LoVo (cell line): ENCODE data around the gene SERTAD3.
"Not testable (repeated sequence)": the region's sequence is repeated elsewhere in the genome, so short reads cannot be mapped to it uniquely, and the experiment has no call there.

Experiments used
- DNase-seq: peaks from one replicate; pipeline ENCODE4 v3.0.0-alpha.2; 2016; ENCODE audit warnings: low spot score

SERTAD3 gene

GRCh38 chr19:40444000-40444824 lies at the start of gene SERTAD3:
TSS of gene SERTAD3 (minus strand) at chr19:40444335. CDS start at chr19:40442080, 2,255 bp downstream.
- peak; percentile 96 for DNase-seq

- DNase-seq, result no peak
Measured at GRCh38 chr19:40493778-40494177, 49.6 kb upstream of the SERTAD3 start.

DNA sequence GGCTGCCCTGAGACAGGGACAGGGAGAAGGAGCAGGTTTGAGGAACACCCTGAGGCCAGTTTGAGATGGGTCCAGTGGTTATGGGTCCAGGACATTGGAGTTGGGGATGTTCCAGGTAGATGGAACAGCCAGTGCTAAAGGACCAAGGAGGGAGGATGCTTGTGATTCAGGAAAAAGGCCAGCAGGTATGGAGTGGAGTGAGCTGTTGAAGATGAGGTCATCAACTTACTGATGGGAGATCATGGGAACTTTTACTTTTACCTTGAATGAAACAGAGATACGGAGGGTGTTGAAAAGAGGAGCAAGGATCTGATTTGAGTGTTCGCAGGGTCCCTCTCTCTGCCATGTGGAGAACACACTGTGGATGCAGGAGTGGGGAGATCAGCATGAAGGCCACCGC lies 48.1 kb upstream of the SERTAD3 start:
- no peak for DNase-seq

DNA sequence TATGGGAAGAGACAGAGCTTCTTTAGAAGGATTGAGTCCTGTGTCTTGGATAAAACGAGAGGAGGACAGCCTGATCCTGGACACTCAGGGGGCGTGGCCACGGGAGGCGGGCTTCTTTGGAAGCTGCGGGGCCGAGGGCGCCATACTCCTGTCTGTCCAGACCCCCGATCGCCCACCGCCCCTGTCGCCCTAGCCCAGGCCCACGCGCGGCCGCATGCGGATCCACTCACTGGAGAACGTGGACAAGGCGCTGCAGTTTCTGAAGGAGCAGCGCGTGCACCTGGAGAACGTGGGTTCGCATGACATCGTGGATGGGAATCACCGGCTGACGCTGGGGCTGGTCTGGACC lies 45.7 kb upstream of the SERTAD3 start:
- no peak for DNase-seq

DNA sequence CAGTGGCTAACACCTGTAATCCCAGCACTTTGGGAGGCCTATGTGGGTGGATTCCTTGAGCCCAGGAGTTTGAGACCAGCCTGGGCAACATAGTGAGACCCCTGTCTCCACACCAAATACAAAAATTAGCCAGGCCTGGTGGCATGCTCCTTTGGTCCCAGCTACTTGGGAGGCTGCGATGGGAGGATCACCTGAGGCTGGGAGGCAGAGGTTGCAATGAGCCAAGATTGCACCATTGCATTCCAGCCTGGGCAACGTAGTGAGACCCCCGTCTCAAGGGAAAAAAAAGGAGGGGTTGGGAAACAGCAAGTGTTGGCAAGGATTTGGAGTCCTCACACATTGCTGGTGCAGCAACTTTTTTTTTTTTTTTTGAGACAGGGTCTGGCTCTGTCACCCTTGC lies 41.9 kb upstream of the SERTAD3 start:
- DNase-seq, result no peak

DNA sequence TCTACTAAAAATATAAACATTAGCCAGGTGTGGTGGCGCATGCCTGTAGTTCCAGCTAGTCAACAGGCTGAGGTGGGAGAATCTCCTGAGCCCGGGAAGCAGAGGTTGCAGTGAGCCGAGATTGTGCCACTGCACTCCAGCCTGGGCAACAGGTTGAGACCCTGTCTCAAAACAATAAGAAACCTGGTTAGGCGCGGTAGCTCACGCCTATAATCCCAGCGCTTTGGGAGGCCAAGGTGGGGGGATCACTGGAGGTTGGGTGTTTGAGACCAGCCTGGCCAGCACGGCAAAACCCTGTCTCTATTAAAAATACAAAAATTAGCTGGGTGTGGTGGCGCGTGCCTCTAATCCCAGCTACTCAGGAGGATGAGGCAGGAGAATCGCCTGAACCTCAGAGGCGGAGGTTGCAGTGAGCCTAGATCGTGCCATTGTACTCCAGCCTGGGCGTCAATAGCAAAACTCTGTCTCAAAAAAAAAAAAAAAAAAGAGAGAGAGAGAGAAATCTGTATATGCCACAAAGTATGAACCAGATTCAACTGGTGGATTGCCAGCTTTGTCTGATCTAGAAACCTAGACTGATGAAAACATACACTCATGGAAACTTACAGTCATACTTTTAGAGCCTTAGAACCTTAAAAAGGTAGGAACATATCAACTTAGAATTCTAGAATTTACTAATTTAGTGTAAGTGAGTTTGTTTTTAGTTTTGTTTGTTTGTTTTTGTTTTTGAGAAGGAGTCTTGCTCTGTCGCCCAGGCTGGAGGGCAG lies 31.9 kb upstream of the SERTAD3 start:
- DNase-seq, result not testable (repeated sequence)

DNA sequence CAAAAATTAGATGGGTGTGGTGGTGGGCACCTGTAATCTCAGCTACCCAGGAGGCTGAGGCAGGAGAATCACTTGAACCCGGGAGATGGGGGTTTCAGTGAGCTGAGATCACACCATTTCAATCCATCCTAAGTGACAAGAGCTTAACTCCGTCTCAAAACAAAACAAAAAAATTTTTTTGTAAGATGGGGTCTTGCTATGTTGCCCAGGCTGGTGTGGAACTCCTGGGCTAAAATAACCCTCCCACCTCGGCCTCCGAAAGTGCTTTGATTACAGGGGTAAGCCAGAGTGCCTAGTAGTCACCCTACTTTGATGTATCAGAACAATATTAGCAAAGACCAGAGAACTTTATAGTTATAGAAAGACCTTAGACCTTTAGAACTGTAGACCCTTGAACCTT lies 30.6 kb upstream of the SERTAD3 start:
- DNase-seq, result no peak

DNA sequence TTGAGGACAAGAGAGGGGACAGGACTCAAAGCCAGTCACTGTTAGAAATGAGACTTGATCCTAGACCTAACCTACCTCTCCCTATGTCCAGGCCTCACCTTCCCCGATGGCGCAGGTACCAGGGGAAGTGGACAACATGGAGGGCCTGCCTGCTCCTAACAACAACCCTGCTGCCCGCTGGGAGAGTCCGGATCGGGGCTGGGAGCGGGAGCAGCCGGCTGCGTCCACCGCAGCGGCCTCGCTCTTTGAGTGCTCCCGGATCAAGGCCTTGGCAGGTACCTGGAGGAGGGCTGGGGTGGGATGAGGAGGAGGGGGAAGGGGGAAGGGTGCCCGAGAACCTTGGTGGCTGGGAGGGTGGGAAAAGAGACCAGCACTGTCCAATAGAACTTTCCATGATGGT lies 28.4 kb upstream of the SERTAD3 start:
- no peak for DNase-seq

DNA sequence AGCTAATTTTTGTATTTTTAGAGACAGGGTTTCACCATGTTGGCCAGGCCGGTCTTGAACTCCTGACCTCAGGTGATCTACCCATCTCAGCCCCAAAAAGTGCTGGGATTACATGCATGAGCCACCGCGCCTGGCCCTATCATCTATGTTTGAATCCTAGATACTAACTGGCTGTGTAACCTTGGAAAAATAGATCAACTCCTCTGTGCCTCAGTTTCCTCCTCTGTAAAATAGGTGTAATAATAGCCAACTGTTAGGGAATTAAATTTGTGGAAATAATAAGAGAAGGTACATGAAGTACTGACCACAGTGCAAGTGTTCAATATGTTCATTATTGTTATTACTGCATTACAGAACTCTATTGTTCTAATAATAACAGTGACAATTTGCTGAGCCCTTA lies 27.0 kb upstream of the SERTAD3 start:
- no peak for DNase-seq

DNA sequence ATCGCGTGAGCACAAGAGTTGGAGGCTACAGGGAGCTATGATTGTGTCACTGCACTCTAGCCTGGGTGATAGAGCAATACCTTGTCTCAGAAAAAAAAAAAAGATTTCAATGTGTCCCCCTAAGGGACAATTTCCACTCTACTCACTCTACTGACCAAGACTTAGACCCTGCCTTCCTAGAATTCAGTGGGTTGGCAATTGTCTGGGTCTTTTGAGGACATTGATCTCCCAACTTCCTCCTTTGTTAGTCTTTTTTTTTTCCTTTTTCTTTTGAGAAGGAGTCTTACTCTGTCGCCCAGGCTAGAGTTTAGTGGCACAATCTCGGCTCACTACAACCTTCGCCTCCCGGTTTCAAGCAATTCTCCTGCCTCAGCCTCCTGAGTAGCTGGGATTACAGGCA lies 24.9 kb upstream of the SERTAD3 start:
- DNase-seq, result no peak

GRCh38 chr19:40466985-40467734 lies 23.0 kb upstream of the SERTAD3 start, which contains the start of gene SPTBN4:
TSS of gene SPTBN4 (plus strand) at chr19:40467001. CDS start at chr19:40472622, 5,621 bp downstream.
- no peak for DNase-seq

DNA sequence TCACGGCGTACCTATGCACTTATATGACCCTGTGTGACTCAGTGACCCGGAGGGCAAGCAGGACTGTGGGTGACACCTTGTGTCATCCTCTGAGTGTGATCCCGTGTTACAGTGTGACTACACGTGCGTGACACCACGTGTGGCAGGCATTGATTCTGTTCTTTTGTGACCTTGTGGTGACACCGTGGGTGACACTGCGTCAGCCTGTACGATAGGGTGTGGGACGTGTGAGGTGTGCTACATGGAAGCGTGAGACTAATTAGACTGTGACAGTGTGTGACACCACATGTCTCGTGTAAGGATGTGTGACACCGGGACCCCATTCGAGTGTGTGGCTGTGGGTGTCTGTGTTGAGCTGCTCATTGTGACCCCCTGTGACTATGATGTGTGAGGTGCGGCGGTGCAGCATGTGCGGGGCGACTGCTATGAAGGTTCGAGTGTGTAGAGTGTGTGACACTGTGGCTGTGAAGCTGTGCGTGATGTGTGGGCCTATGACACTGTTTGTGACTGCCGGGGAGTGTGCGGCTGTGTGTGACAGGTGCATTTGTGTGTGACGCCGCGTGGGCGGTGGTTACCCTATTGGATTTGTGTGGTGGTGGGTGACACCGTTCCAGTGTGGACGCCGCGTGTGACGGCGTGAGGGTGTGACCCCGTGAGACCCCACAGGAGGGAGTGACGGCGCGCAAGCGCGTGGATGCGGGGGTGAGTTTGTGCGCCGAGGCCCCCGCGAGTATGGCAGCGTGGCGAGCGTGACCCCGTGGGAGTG lies 22.3 kb upstream of the SERTAD3 start:
- no peak for DNase-seq

DNA sequence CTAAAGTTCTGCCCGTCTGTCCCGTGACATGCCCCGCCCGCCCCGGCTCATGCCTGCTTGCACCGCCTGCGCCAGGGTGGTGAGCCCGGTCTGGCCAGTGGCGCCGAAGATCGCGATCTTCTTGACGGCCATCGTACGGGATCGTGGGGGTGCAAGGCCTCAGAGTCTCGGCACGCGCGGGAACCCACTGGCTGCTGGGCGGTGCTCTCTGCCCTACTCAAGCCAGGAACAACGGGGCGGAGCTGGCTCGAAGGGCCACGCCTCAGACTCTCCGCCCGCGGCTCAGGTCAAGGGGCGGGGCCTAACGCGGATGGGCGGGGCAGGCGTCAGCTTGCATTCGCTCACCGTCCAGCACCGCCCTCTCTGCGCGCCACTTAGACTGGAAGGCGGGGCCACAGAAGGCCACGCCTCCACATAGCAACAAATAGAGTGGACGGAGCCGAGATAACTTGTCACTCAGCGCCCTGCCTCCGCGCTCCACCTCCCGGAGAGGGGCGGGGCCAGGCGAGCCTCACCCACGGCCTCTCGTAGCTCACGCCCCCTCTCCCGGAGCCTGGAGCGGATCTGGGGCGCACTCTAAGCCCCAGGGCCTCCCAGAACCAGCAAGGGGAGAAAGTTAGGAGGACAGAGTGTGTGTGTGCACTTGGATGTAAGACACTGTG lies 21.6 kb upstream of the SERTAD3 start, which contains the start of gene BLVRB:
Gene BLVRB, minus strand, starts transcription at position 189 of the 662 bp plus-strand sequence. Its CDS starts 57 bp downstream, at position 132.
- peak; percentile 99 for DNase-seq

DNA sequence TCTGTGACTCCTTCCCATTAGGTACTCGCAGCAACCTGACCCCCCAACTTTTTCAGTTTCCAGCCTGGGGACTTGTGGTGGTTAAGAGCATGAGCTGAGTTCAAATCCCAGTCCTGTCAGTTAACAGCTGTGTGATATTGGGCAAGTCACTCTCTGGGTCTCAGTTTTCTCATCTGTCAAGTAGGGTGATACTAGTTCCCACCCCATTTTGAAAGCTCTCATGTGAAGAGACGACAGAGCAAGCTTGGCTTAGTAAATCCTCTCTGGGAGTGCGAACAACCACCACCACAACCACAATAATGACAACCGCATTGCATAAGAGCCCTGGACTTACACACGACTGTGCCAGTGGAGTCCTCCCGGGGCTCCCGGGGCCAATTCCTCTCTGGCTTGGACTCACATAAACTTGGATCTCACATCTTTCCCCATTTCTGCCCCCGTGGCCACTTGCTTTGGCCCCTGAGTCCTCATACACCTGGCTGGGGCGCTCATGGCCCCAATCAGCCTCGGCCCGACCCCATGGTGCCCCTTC lies 21.0 kb upstream of the SERTAD3 start:
- DNase-seq, result peak; percentile 47

DNA sequence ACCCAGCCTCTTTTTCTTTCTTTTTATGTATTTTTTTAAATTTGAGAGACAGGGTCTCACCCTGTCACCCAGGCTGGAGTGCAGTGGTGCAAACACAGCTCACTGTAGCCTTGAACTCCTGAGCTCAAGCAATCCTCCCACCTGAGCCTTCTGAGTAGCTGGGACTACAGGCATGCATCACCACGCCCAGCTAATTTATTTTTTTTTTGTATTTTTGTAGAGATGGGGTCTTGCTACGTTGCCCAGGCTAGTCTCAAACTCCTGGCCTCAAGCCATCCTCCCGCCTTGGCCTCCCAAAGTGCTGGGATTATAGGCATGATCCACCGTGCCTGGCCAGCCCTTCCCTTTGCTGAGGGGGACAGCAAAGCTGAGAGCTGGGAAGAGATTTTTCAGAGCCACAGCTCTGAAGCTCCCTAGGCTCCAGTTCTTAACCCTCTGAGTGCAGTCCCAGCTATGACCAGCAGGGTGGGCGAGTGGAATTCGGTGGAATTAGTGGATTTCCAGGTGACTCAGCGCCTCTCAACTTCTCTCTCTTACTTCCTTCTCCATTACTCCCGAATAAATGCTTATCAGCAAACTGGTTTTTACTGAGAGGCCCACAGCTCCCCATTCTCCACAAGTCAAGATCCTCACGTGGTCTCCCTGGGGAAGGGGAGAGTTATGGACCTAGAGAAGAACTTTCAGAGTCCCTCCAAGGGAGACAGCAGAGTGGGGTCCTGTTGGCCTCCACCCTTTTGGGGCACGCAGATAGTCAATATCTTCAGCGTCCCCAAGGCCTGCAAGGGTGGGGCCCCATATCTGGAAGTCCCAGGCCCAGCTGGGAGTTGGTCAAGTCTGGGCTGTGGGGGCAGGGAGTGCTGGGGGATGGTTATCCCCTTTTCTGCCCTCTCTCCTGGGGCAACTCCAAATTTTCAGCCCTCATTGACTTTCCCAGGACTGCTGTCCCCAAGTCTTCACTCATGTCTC lies 20.2 kb upstream of the SERTAD3 start:
- DNase-seq, result peak; percentile 90

DNA sequence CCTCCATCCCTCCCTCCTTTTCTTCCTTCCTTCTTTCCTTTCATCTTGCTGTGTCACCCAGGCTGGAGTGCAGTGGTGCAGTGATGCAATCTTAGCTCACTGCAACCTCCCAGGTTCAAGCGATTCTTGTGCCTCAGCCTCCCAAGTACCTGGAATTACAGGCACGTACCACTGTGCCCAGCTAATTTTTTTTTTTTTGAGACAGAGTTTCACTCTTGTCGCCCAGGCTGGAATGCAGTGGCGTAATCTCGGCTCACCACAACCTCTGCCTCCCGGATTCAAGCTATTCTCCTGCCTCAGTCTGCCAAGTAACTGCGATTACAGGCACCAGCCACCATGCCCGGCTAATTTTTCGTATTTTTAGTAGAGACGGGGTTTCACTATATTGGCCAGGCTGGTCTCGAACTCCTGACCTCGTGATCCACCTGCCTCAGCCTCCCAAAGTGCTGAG lies 19.5 kb upstream of the SERTAD3 start:
- not testable (repeated sequence) for DNase-seq

DNA sequence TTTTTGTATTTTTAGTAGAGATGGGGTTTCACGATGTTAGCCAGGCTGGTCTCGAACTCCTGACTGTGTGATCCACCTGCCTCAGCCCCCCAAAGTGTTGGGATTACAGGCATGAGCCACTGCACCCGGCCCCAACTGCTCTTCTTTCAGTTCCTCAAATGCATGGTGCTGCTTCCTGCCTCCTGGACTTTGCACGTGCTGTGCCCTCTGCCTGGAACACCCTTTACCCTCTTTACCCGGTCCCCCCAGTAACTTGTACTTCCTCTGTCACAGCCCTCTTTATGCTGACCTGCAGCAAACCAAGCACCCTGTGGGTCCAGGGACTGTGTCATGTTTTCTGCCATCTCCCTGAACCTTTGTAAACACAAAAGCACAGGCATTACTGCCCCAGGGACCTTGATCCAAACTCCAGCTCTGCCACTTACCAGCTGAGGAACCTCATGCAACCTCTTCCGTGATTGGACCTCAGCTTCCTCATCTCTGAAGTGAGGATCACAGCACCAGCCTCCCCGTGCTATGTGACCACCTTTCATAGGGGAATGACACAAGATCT lies 17.6 kb upstream of the SERTAD3 start:
- DNase-seq, result no peak

DNA sequence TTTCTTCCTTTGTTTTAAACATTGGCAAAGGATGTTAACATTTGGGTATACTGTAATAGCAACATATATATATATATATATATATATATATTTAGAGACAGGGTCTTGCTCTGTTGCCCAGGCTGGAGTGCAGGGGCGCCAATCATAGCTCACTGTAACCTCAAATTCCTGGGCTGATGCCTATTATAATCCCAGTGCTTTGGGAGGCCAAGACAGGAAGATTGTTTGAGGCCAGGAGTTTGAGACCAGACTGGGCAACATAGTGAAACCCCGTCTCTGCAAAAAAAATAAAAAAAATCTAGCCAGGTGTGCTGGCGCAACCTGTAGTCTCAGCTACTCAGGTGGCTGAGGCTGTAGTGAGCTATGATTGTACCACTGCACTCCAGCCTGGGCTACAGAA lies 16.1 kb upstream of the SERTAD3 start:
- DNase-seq, result no peak

DNA sequence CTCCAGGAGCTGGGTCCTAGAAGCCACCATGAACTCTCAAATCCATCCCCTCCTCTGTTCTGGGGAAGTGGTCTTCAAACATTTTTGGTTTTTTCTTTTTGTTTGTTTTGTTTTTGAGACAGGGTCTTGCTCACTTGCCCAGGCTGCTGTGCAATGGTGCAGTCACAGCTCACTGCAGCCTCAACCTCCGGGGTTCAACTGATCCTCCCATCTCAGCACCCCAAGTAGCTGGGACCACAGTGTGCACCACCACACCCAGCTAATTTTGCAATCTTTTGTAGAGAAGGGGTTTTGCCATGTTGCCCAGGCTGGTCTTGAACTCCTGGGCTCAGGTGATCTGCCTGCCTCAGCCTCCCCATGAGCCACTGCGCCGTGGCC lies 14.5 kb upstream of the SERTAD3 start:
- no peak for DNase-seq
